Muscle layer of colon (tissue), 2 donors: Measurements from ENCODE around the gene SAMD10.
"Not testable (repeated sequence)": the region's sequence is repeated elsewhere in the genome, so short reads cannot be mapped to it uniquely, and the experiment has no call there.

ENCODE experiments used
- H3K27ac ChIP-seq: one replicate; pipeline ENCODE4 v1.7.0; 2013; ENCODE audit warnings: low read depth, mild to moderate bottlenecking, low read length, moderate library complexity
- H3K27me3 ChIP-seq, 2 donors: one replicate each; pipeline ENCODE4 v1.7.0; 2013; ENCODE audit warnings: low read length in 2 of 2, mild to moderate bottlenecking in 2 of 2; ENCODE audit not compliant: insufficient read depth in 2 of 2, control insufficient read depth in 1 of 2
- H3K36me3 ChIP-seq: one replicate; pipeline ENCODE4 v1.7.0; 2013; ENCODE audit warnings: mild to moderate bottlenecking, low read length; ENCODE audit not compliant: insufficient read depth
- H3K4me1 ChIP-seq: one replicate; pipeline ENCODE4 v1.7.0; 2013; ENCODE audit warnings: mild to moderate bottlenecking, low read length; ENCODE audit not compliant: insufficient read depth
- H3K4me3 ChIP-seq, 2 donors: one replicate each; pipeline ENCODE4 v1.7.0; 2013; ENCODE audit warnings: low read length in 2 of 2, low read depth in 1 of 2, mild to moderate bottlenecking in 1 of 2, moderate library complexity in 1 of 2
- H3K9ac ChIP-seq: one replicate; pipeline ENCODE4 v1.7.0; 2013; ENCODE audit warnings: low read length
- H3K9me3 ChIP-seq: one replicate; pipeline ENCODE4 v1.7.0; 2013; ENCODE audit warnings: mild to moderate bottlenecking, low read length
- donor health status: abdominal sarcoma.
- donor health status: Adenocarcinoma of cecum.

The SAMD10 gene

DNA sequence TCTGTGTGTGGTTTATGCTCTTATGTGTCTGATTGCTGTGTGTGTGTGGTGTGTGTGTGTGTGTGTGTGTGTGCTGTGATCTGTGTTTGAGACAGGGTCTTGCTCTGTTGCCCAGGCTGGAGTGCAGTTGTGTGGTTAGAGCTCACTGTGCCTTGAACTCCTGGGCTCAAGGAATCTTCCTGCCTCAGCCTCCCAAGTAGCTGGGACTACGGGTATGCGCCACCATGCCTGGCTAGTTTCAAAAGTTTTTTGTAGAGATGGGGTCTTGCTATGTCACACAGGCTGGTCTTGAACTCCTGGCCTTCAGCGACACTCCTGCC lies 6.3 kb downstream of the SAMD10 start:
- Histone ChIP-seq H3K9me3 (no peaks in the 10 kb centered on the region), H3K9ac (no peak overlapping the region), H3K27me3 (peaks cover 0 to 4% of the 10 kb centered on the region in 2 donors), H3K4me1 (peaks cover 9% of the 10 kb centered on the region), H3K36me3 (no peaks in the 10 kb centered on the region), H3K27ac (peak overlapping the region; percentile 49), H3K4me3 (no peak overlapping the region)

DNA sequence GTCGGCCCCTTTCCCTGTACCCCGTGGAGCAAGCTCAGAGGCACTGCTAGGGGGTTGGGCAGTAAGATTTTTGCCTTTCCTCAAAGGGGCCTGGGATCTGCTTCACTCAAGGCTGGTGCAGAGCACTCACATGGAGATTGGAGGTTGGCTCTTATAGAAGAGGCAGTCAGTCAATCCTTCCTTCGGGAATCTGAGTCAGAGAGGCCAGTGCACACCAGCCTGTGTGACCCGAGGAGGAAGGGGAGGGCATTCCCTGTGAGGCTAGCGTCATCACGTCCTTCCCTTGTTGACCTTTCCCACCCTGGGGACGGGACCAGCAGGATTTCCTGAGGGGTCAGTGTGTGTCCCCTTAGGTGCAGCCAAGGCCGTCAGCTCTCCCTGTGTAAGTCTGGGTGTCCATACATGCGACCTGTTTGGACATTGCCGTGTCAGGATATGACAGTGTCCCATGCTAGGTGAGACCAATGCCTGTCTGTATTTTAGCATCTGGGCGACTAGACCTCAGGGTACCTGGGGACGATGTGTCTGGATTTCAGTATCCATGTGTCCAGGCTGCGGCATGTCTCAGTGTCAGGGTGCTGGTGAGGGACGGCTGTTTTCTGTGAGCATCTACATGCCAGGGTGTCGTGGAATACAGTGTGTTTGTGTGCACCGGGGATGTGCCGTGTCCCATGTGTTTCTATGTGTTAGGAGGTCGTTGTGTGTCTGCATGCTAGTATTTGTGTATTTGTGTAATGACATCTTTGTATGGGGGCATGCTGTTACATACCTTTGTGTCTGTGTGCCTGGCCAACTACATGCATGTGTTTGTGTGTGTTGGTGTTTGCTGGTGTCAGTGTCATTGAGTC lies 6.9 kb downstream of the SAMD10 start:
- Histone ChIP-seq H3K4me1 (peaks cover 12% of the 10 kb centered on the region), H3K36me3 (no peaks in the 10 kb centered on the region), H3K9ac (no peak overlapping the region), H3K9me3 (no peaks in the 10 kb centered on the region), H3K27me3 (no peaks in the 10 kb centered on the region), H3K4me3 (no peak overlapping the region), H3K27ac (no peak overlapping the region)

DNA sequence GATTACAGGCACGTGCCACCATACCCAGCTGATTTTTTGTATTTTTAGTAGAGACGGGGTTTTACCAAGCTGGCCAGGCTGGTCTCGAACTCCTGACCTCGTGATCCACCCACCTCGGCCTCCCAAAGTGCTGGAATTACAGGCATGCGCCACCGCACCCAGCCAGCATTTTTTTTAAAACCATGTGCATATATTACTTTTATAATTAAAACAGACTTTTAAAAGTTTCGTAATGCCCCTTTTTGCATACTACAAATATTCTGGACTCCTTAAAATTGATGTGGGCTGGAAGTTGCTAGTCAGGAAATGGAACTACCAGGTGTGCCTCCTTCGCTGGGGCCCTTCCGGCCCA lies 7.5 kb downstream of the SAMD10 start:
- H3K4me3 ChIP-seq, H3K36me3 ChIP-seq, H3K9ac ChIP-seq, H3K9me3 ChIP-seq, H3K27me3 ChIP-seq, H3K27ac ChIP-seq: not testable (repeated sequence)
- peaks cover 12% of the 10 kb centered on the region for H3K4me1 ChIP-seq

DNA sequence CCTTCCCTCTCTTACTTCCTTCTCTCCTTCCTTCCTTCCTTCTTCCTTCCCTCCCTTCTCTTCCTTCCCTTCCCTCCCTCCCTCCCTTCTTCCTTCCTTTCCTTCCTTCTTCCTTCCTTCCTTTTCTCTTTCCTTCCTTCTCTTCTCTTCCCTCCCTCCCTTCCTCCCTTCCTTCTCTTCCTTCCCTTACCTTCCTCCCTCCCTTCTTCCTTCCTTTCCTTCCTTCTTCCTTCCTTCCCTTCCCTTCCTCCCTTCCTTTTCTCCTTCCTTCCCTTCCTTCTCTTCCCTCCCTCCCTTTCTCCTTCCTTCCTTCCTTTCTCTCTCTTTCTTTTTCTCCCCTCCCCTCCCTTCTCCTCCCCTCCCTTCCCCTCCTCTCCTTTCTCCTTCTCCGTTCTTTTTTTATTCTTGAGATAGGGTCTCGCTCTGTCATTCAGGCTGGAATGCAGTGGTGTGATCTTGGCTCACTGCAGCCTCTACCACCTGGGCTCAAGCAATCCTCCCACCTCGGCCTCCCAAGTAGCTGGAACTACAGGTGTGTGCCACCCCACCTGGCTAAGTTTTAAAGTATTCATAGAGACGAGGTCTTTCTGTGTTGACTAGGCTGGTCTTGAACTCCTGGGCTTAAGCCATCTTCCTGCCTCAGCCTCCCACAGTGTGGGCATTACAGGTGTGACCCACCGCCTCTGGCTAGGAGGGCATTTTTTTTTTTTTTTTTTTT lies 8.6 kb downstream of the SAMD10 start:
- Histone ChIP-seq H3K9ac (no peak overlapping the region), H3K4me3 (no peak overlapping the region), H3K36me3 (peaks cover 12% of the 10 kb centered on the region), H3K27me3 (no peaks in the 10 kb centered on the region), H3K4me1 (peaks cover 12% of the 10 kb centered on the region), H3K27ac (no peak overlapping the region), H3K9me3 (no peaks in the 10 kb centered on the region)

DNA sequence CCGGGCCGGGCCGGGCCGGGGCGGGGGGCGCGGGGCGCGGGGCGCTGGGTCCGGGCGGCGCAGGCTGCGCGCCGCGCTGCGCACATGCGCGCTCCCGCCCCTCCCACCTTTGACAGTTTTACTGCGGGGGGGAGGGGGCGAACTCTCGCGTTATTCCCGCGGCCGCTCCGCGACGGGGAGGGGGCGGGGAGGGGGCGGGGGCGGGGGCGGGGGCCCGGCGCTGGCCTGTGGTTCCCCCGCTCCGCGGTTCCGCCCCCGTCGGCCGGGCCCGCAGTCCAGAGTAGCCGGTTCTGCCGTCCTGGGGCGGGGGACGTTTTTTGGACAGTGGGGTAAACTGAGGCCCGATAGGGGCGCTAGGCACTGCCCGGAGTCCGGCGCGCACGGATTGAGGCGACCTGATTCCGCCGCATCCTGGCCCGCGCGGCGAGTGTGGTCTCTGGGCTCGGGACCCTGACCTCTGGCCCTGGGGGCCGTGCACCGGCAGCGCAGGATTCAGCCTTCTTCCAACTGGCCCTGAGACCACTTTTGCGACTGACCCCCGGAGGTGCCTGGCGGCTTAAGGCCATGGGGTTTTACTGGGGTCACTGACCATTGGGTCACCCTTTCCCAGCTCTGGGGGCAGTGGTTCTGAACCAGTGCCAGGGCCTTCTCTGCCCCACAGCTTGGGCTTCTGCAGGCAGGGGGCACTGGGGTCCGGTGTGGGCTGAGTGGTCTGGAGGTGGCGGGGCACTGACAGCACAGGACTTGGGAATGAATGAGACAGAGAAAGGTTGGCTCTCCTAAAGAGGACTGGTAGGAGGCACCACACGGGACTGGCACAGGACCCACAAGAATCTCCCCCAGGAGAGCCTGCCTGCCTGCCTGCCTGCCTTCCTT lies 9.4 kb downstream of the SAMD10 start, which contains the start of gene ZNF512B:
ZNF512B (minus strand) TSS at position 93 of the 876 bp plus-strand sequence. CDS start 1,980 bp downstream, outside the sequence.
- no peaks in the 10 kb centered on the region for H3K9me3 ChIP-seq
- peaks cover 12% of the 10 kb centered on the region for H3K4me1 ChIP-seq
- H3K9ac ChIP-seq = peak within 1 kb of the TSS; percentile 82
- peak within 1 kb of the TSS; percentile 45 to 65 for H3K4me3 ChIP-seq
- no peaks in the 10 kb centered on the region for H3K27me3 ChIP-seq
- H3K36me3 ChIP-seq = peaks cover 12% of the 10 kb centered on the region
- H3K27ac ChIP-seq = peak within 1 kb of the TSS; percentile 35

DNA sequence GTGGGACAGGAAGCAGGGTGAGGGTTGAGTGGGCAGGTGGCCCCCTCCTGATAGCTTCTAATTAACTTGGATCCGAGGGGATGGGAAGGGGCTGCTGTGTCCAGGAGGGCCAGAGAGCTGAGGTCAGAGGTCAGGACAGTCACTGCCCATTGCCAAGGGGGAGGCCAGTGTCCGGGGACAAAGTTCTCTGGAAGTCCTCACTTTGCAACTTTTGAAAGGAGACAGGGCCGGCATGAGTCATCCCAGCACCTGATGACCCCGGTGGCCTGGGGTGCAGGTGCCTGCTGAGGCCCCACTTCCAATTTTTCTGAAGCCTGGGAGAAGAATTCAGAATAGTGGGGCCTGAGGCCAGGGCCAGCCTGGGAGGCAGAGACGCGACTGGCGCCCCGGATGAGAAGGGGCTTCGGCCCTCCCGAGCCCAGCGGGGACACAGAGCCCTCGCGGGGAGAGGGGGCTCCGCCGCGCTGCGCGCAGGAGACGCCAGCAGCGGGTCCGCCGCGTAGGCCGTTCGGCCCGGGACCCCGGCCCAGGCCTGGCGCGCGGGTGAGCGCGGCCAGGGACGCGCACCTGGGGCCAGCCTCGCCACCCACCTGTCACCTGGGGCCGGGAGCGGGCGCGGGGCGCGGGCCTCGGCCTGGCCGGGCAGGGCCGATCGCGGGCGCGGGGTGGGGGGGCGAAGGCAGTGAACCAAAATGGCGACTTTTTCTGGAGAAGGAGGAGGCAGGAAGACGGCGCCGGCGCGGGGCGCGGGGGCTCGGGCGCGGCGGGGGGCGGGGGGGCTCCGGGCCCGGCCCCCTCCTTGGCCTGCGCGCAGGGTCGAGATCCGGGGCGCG lies 10.3 kb downstream of the SAMD10 start:
- Histone ChIP-seq H3K27ac (peak overlapping the region; percentile 35), H3K27me3 (no peaks in the 10 kb centered on the region), H3K4me1 (peaks cover 12% of the 10 kb centered on the region)

DNA sequence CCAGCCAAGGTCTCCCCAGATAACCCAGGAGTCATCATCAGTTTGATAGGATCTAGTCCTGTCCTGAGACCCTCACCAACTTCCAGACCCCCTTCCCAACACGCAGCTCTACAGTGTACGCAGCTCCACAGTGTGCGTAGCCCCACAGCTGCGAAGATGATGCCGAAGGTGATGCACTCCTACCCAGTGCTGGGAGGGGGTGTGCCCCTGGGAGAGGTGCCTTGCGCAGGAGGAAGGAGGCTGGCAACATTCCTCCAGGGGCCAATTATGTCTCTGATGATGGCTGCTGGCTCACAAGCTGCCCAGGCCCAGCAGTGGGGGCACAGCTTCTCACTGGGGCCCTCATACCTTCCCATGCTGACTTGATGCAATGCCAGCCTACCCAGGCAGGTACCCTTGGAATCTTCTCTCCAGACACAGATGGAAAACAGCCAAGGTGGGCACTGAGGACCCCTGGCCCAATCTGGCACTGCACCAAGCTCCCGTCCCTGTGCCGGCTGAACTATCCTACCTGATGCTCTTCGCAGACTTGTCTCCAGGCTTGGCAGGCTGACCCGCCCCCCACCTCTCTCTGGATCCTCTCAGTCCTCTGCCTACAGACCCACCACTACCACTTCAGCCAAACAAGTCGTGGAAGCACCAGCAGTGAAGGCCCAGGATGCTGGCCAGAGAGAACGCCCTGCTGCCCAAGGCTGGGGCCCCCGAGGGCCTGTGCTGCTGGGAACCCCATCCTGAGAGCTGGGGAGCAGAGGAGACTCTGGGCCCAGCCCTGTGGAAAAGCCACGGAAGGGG lies 11.1 kb downstream of the SAMD10 start:
- Histone ChIP-seq H3K27ac (peak overlapping the region; percentile 35), H3K4me1 (peaks cover 12% of the 10 kb centered on the region), H3K4me3 (peak overlapping the region; percentile 33 to 65), H3K27me3 (no peaks in the 10 kb centered on the region), H3K9ac (peak overlapping the region; percentile 82), H3K9me3 (no peaks in the 10 kb centered on the region), H3K36me3 (peaks cover 12% of the 10 kb centered on the region)

More for the DNA sequence above, 10.3 kb downstream of the SAMD10 start:
- Histone ChIP-seq H3K9ac (peak overlapping the region; percentile 82), H3K9me3 (no peaks in the 10 kb centered on the region), H3K4me3 (peak overlapping the region; percentile 33 to 65), H3K36me3 (peaks cover 12% of the 10 kb centered on the region)

DNA sequence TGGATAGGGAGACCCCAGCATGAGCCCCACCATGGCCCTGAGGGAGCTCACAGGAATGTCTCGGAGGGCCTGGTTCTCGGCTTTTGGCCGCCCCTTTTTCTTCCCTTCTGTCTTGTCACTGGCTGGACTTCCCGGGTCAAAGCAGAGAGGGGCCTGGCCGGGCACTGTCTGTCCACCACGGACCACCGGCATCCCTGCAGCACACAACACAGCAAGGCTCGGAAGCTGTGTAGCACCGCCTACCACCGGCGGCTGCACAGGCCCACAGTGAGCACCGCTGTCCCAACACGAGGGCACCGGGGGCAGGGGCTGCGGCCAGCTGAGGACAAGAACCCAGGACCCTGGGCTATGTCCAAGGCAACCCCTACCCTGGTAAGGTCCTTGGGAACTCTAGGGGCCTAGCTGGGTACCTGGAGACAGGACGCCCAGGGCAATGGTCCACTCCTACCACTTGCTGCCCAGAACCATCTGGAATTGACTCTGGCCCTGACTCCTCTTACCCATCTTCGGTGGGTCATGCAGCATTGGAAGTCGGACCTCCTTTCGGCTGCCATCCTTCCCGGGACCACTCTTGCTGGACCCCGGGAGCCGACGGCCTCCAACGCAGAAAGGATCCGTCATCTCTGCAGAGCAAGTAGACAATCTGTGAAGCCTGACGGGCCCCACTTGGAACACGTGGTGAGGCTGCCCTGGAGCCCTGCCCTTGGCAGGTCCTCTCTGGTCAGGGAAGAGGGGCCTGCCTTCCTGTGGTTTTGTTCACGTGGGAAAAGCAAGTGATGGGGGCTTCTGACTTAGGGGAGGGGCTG lies 11.9 kb downstream of the SAMD10 start:
- Histone ChIP-seq H3K36me3 (peaks cover 12% of the 10 kb centered on the region), H3K4me3 (no peak overlapping the region), H3K9me3 (no peaks in the 10 kb centered on the region), H3K27me3 (no peaks in the 10 kb centered on the region), H3K27ac (no peak overlapping the region), H3K9ac (no peak overlapping the region), H3K4me1 (peaks cover 12% of the 10 kb centered on the region)

DNA sequence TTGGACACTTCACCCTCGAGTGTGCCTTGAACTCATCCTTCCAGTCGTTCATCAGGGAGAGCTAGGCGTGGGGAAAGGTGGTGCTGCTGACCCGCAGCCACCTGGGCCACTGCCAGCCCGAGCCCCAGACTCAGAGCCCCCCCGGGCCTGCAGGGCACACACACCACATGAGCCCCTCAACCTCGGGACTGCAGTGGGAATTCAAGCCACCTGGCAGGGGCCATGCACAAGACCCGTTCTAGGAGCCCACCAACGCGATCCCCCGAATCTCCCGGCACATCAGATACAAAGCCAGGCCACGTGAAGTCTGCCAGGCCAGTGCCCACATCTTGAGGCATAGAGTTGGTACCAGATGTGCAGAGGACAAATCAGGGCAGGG lies 12.5 kb downstream of the SAMD10 start:
- Histone ChIP-seq H3K9me3 (no peaks in the 10 kb centered on the region), H3K36me3 (peaks cover 12% of the 10 kb centered on the region), H3K27me3 (no peaks in the 10 kb centered on the region), H3K4me3 (no peak overlapping the region), H3K9ac (no peak overlapping the region), H3K4me1 (peaks cover 12% of the 10 kb centered on the region), H3K27ac (no peak overlapping the region)
